PC-9 (cell line): Measurements from ENCODE around the gene KDM5B. TPM values are rescaled to one million over a fixed set of nuclear protein-coding genes. Genes with fewer than 3 reads are reported as not detected.

Experiments
- BruUV-seq: library from RNA; stranded (reverse); fragments of 400-500 nt; replicated peaks from 2 replicates; lab custom pipeline; 2021; lab: Mats Ljungman, UMichigan
- CTCF ChIA-PET: fragments of 300-600 bp; sonication (Branson Sonifier 250); formaldehyde crosslinking; loops from one replicate; lab custom pipeline; 2022; ENCODE audit warnings: antibody characterized with exemption; lab: Charles Lee
- POLR2A ChIA-PET: fragments of 300-600 bp; sonication (Branson Sonifier 250); formaldehyde crosslinking; loops from one replicate; lab custom pipeline; 2022; ENCODE audit warnings: antibody characterized with exemption; ENCODE audit not compliant: unreplicated experiment; lab: Charles Lee
- DNase-seq, 2 experiments: peaks; one replicate each; pipeline versions ENCODE4 v3.0.0 to v3.0.0-alpha.2; 2015 to 2022; ENCODE audit warnings: mixed read lengths in 1 of 2
- H2AFZ ChIP-seq: fragments of 200-600 bp; sonication (generic); 2 replicates; pipeline ENCODE4 v1.8.1; 2017; ENCODE audit warnings: antibody characterized with exemption
- H3F3A ChIP-seq: fragments of 200-600 bp; sonication (generic); 2 replicates; pipeline ENCODE4 v1.8.1; 2017; ENCODE audit warnings: antibody characterized with exemption, mild to moderate bottlenecking, low read depth; ENCODE audit not compliant: insufficient read depth
- H3K27ac ChIP-seq: fragments of 200-600 bp; sonication (generic); 2 replicates; pipeline ENCODE4 v1.6.1; 2016; ENCODE audit warnings: mixed run types
- H3K27me3 ChIP-seq: fragments of 200-600 bp; sonication (generic); 2 replicates; pipeline ENCODE4 v1.6.1; 2016; ENCODE audit warnings: low read depth, mixed run types; ENCODE audit not compliant: insufficient read depth
- H3K36me3 ChIP-seq: fragments of 200-600 bp; sonication (generic); 2 replicates; pipeline ENCODE4 v1.6.1; 2016; ENCODE audit warnings: low read depth, mixed run types
- H3K4me1 ChIP-seq: fragments of 200-600 bp; sonication (generic); replicated peaks from 2 replicates; pipeline ENCODE4 v1.6.1; 2016; ENCODE audit warnings: mixed run types; ENCODE audit not compliant: insufficient read depth
- H3K4me2 ChIP-seq: fragments of 200-600 bp; sonication (generic); 2 replicates; pipeline ENCODE4 v1.6.1; 2017; ENCODE audit warnings: mixed run types
- H3K4me3 ChIP-seq: fragments of 200-600 bp; sonication (generic); 2 replicates; pipeline ENCODE4 v1.6.1; 2016; ENCODE audit warnings: mixed run types
- H3K79me2 ChIP-seq: fragments of 200-600 bp; sonication (generic); 2 replicates; pipeline ENCODE4 v1.6.1; 2017; ENCODE audit warnings: low read depth, mixed run types
- H3K9me2 ChIP-seq: fragments of 200-600 bp; sonication (generic); 2 replicates; pipeline ENCODE4 v1.8.1; 2017; ENCODE audit warnings: mild to moderate bottlenecking; ENCODE audit not compliant: insufficient read depth
- H3K9me3 ChIP-seq: fragments of 200-600 bp; sonication (generic); 2 replicates; pipeline ENCODE4 v1.8.1; 2016; ENCODE audit warnings: low read depth; ENCODE audit not compliant: insufficient read depth
- H4K20me1 ChIP-seq: fragments of 200-600 bp; sonication (generic); 2 replicates; pipeline ENCODE4 v1.8.1; 2017; ENCODE audit not compliant: insufficient read depth
- EZH2 ChIP-seq: fragments of 200-600 bp; sonication (generic); IDR thresholded peaks from 2 replicates; pipeline ENCODE4 v1.8.0; 2017; ENCODE audit warnings: antibody characterized with exemption, low read depth
- intact Hi-C: fragments of 100-400 bp; cut with micrococcal nuclease; formaldehyde crosslinking; loops from one replicate; pipeline ENCODE4 v1.10.0; 2022; ENCODE audit not compliant: unreplicated experiment
- total RNA-seq: library from RNA; stranded (reverse); gene quantifications from 2 replicates; pipeline ENCODE4 v1.2.3, GENCODE V29; 2021
- TF ChIP-seq, protein P1 (sequence below): fragments of 200-600 bp; sonication (generic); conservative IDR thresholded peaks from 2 replicates; pipeline ENCODE4 v1.6.1; 2017; ENCODE audit warnings: mixed run types, antibody characterized with exemption, mild to moderate bottlenecking, moderate library complexity

Gene KDM5B
- total RNA-seq, 1 experiment from 2014 or later: 99.8 TPM

GRCh38 chr1:202701200-202701599 is 107.0 kb downstream of the KDM5B start:
- no peak for DNase-seq
- Histone ChIP-seq H3K4me2 (no peak overlapping the region), H3K9me2 (no peaks in the 10 kb centered on the region), H3F3A (no peaks in the 10 kb centered on the region), H3K4me1 (no peaks in the 10 kb centered on the region), H2AFZ (no peak overlapping the region), H3K27me3 (peaks cover 98% of the 10 kb centered on the region), H4K20me1 (no peaks in the 10 kb centered on the region), H3K36me3 (no peaks in the 10 kb centered on the region), H3K4me3 (no peak overlapping the region), H3K9me3 (no peaks in the 10 kb centered on the region), H3K79me2 (no peaks in the 10 kb centered on the region), H3K27ac (no peak overlapping the region)
- POLR2A ChIA-PET: no interaction called here
- no TSS peak for BruUV-seq
- CTCF ChIA-PET: no interaction called here
- intact Hi-C loops: no loop called here
- no peak for TF ChIP-seq EZH2
- TF ChIP-seq, protein P1, sequence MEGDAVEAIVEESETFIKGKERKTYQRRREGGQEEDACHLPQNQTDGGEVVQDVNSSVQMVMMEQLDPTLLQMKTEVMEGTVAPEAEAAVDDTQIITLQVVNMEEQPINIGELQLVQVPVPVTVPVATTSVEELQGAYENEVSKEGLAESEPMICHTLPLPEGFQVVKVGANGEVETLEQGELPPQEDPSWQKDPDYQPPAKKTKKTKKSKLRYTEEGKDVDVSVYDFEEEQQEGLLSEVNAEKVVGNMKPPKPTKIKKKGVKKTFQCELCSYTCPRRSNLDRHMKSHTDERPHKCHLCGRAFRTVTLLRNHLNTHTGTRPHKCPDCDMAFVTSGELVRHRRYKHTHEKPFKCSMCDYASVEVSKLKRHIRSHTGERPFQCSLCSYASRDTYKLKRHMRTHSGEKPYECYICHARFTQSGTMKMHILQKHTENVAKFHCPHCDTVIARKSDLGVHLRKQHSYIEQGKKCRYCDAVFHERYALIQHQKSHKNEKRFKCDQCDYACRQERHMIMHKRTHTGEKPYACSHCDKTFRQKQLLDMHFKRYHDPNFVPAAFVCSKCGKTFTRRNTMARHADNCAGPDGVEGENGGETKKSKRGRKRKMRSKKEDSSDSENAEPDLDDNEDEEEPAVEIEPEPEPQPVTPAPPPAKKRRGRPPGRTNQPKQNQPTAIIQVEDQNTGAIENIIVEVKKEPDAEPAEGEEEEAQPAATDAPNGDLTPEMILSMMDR: no peak

DNA sequence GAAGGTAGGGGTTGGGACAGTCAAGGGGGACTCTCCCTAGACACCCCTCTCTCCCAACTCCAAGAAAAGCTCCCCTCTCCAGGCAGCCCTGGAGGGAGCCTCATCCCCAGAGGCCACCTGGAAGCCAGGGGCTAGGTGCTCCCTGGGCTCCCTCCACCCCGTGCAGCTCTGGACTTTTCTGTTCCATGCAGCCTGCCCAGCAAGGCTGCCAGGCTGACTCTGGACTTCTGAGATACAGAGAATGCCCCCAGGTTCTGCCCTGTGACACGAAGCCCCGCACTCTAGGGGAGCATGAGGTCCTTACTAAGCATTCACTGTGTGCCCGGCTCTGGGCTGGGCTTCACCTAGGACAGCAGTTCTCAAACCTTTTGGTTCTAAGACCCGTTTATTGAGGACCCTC is 108.2 kb downstream of the KDM5B start:
- TF ChIP-seq, protein P1: no peak
- no peak for TF ChIP-seq EZH2
- ChIA-PET POLR2A (no interaction called here), CTCF (no interaction called here)

GRCh38 chr1:202698276-202698675 is 109.9 kb downstream of the KDM5B start:
- H3F3A ChIP-seq: no peaks in the 10 kb centered on the region
- CTCF ChIA-PET: no interaction called here
- intact Hi-C loops: no loop called here
- no TSS peak for BruUV-seq
- no peak for DNase-seq
- H3K4me3 ChIP-seq: no peak overlapping the region
- no peaks in the 10 kb centered on the region for H3K9me2 ChIP-seq
- no peaks in the 10 kb centered on the region for H3K79me2 ChIP-seq
- H3K27ac ChIP-seq: no peak overlapping the region
- POLR2A ChIA-PET: interaction anchor here (0.6 kb wide), 1 partner anchor 127 kb away, joined by 5 read pairs; no protein-coding TSS in a partner anchor
- no peak overlapping the region for H2AFZ ChIP-seq
- H3K9me3 ChIP-seq: no peaks in the 10 kb centered on the region
- TF ChIP-seq, protein P1: no peak
- no peaks in the 10 kb centered on the region for H4K20me1 ChIP-seq
- H3K36me3 ChIP-seq: no peaks in the 10 kb centered on the region
- no peak overlapping the region for H3K4me2 ChIP-seq
- peaks cover 95% of the 10 kb centered on the region for H3K27me3 ChIP-seq
- no peaks in the 10 kb centered on the region for H3K4me1 ChIP-seq

More for the DNA sequence above, 108.2 kb downstream of the KDM5B start:
- DNase-seq: no peak
- H3K4me3 ChIP-seq: no peak overlapping the region
- no peaks in the 10 kb centered on the region for H3F3A ChIP-seq
- no peaks in the 10 kb centered on the region for H3K9me2 ChIP-seq
- no peaks in the 10 kb centered on the region for H4K20me1 ChIP-seq
- H3K79me2 ChIP-seq: no peaks in the 10 kb centered on the region
- BruUV-seq: no TSS peak
- H3K4me2 ChIP-seq: no peak overlapping the region
- no peaks in the 10 kb centered on the region for H3K36me3 ChIP-seq
- H3K4me1 ChIP-seq: no peaks in the 10 kb centered on the region
- H3K27ac ChIP-seq: no peak overlapping the region
- peaks cover 98% of the 10 kb centered on the region for H3K27me3 ChIP-seq
- H3K9me3 ChIP-seq: no peaks in the 10 kb centered on the region
- H2AFZ ChIP-seq: no peak overlapping the region
- intact Hi-C loops: no loop called here
